Chondrocyte (in vitro differentiated cells): ENCODE data around the gene R3HCC1L. TPM values are rescaled to one million over a fixed set of nuclear protein-coding genes. Genes with fewer than 3 reads are reported as not detected.

Experiments used
- DNase-seq: peaks from one replicate; pipeline ENCODE4 v3.0.0; 2021; ENCODE audit warnings: mixed read lengths, low spot score
- H3K27ac Mint-ChIP-seq: one replicate; pipeline ENCODE4 v1.8.0; 2021; ENCODE audit warnings: mild to moderate bottlenecking, moderate library complexity, mixed read lengths; ENCODE audit not compliant: unreplicated experiment
- H3K27me3 Mint-ChIP-seq: 2 replicates; pipeline ENCODE4 v1.8.0; 2021; ENCODE audit warnings: low read depth, mixed read lengths
- H3K36me3 Mint-ChIP-seq: 2 replicates; pipeline ENCODE4 v1.8.0; 2021; ENCODE audit warnings: low read depth, mixed read lengths
- H3K4me1 Mint-ChIP-seq: 2 replicates; pipeline ENCODE4 v1.8.0; 2021; ENCODE audit warnings: low read depth, mild to moderate bottlenecking, mixed read lengths
- H3K4me3 Mint-ChIP-seq: one replicate; pipeline ENCODE4 v1.8.0; 2021; ENCODE audit warnings: mild to moderate bottlenecking, moderate library complexity, mixed read lengths; ENCODE audit not compliant: unreplicated experiment
- H3K9me3 Mint-ChIP-seq: 2 replicates; pipeline ENCODE4 v1.8.0; 2021; ENCODE audit warnings: low read depth, mixed read lengths
- total RNA-seq: library from RNA; stranded (reverse); gene quantifications from 3 replicates; pipeline ENCODE4 v1.2.1, GENCODE V29; 2021
- TF ChIP-seq, protein P1 (sequence below): fragments of 200-600 bp; sonication (generic); IDR thresholded peaks from 2 replicates; pipeline ENCODE4 v1.5.0; 2021; ENCODE audit warnings: antibody characterized with exemption, mild to moderate bottlenecking, moderate library complexity

The R3HCC1L gene
- total RNA-seq, 1 donor from 2014 or later = 9.1 TPM

- no peaks in the 10 kb centered on the region for H3K9me3 Mint-ChIP-seq
Observed at GRCh38 chr10:98257198-98257597, 122.7 kb downstream of the R3HCC1L start.

GRCh38 chr10:98257961-98258360 is 123.5 kb downstream of the R3HCC1L start:
- Mint-ChIP-seq H3K27me3 (no peaks in the 10 kb centered on the region), H3K36me3 (peaks cover 5% of the 10 kb centered on the region), H3K4me3 (no peak overlapping the region), H3K9me3 (no peaks in the 10 kb centered on the region), H3K27ac (no peak overlapping the region), H3K4me1 (peaks cover 15% of the 10 kb centered on the region)
- no peak for DNase-seq
- TF ChIP-seq, protein P1, sequence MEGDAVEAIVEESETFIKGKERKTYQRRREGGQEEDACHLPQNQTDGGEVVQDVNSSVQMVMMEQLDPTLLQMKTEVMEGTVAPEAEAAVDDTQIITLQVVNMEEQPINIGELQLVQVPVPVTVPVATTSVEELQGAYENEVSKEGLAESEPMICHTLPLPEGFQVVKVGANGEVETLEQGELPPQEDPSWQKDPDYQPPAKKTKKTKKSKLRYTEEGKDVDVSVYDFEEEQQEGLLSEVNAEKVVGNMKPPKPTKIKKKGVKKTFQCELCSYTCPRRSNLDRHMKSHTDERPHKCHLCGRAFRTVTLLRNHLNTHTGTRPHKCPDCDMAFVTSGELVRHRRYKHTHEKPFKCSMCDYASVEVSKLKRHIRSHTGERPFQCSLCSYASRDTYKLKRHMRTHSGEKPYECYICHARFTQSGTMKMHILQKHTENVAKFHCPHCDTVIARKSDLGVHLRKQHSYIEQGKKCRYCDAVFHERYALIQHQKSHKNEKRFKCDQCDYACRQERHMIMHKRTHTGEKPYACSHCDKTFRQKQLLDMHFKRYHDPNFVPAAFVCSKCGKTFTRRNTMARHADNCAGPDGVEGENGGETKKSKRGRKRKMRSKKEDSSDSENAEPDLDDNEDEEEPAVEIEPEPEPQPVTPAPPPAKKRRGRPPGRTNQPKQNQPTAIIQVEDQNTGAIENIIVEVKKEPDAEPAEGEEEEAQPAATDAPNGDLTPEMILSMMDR = no peak

More at GRCh38 chr10:98257198-98257597, 122.7 kb downstream of the R3HCC1L start:
- TF ChIP-seq, protein P1 = no peak
- H3K27ac Mint-ChIP-seq = no peak overlapping the region
- no peak overlapping the region for H3K4me3 Mint-ChIP-seq
- H3K36me3 Mint-ChIP-seq = peaks cover 5% of the 10 kb centered on the region
- peaks cover 15% of the 10 kb centered on the region for H3K4me1 Mint-ChIP-seq
- H3K27me3 Mint-ChIP-seq = no peaks in the 10 kb centered on the region
- DNase-seq = no peak

DNA sequence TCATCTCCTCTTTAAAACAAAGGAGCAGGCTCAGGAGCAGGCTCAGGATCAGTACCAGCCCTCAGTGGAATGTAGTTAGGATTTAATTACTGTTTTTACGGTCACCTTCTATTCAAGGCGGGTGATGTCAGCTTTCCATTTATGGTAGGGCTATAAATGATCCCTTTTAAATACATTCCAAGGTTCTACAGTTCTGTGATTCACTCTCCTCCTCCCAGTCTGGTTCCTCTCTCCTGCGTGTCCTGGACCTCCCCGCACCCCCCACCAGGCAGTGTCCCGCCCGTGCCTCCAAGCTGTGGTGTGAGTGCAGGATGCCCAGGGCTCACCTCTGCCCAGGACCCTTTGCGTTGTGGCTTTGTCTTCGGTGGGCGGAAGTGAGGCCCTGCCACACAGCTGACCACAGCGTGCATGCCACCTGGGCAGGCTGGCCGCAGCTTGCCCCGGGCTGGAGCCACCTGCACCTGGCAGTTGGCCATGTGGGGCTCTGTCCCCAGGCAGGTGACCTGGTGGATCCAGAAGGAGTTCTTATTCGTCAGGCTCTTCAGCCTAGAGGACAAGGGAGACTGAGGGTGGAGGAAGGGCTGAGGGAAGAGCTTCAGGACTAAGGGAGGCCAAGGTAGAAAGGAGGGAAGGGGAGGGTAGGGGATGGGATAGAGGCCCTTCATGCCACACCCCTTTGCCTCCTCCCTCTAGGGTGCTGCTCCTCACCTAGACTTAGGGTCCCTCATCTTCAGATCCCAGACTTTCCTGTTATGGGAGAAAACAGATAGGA is 124.4 kb downstream of the R3HCC1L start:
- TF ChIP-seq, protein P1 = no peak
- Mint-ChIP-seq H3K9me3 (no peaks in the 10 kb centered on the region), H3K4me1 (peaks cover 15% of the 10 kb centered on the region), H3K36me3 (peaks cover 5% of the 10 kb centered on the region), H3K4me3 (no peak overlapping the region), H3K27ac (no peak overlapping the region), H3K27me3 (no peaks in the 10 kb centered on the region)
- no peak for DNase-seq

DNA sequence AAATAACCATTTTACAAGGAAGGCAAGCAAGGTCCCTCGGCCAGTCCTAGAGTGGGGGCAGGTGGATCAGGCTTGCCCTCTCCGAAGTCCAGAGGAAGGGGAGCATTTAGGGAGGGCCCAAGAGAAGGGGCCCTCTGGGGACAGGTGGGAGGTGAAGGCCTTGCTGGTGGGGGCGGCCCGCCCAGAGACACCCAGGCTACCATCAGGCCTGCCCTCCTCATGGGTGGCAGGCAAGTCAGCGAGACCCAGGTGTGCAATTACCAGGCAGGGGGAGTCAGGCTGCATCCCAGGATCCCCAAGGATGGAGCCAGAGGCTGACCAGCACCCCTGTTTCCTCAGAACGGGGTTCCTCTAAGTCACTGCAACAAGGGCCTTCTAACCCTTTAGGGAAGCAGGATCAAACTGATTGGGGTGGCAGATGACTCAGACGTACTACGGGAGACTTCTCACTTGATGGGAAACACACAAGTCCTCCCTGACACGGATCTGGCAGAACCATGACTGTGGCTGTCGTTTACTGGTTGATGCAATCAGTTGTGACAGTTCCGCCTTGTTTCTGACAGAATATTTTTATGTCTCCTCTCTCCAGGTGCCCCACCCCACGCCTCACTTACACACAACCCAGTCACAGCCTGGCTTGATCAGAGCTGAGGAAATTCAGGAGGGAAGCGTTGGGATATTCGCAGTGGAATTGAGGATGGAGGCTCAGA is 125.3 kb downstream of the R3HCC1L start:
- no peaks in the 10 kb centered on the region for H3K9me3 Mint-ChIP-seq
- H3K27ac Mint-ChIP-seq = no peak overlapping the region

GRCh38 chr10:98260350-98260749 is 125.9 kb downstream of the R3HCC1L start:
- TF ChIP-seq, protein P1 = no peak
- H3K4me3 Mint-ChIP-seq = no peak overlapping the region
- peaks cover 5% of the 10 kb centered on the region for H3K36me3 Mint-ChIP-seq
- DNase-seq = no peak
- H3K27me3 Mint-ChIP-seq = no peaks in the 10 kb centered on the region
- no peaks in the 10 kb centered on the region for H3K9me3 Mint-ChIP-seq
- no peak overlapping the region for H3K27ac Mint-ChIP-seq
- peaks cover 15% of the 10 kb centered on the region for H3K4me1 Mint-ChIP-seq

More for the DNA sequence above, 125.3 kb downstream of the R3HCC1L start:
- DNase-seq = no peak
- Mint-ChIP-seq H3K4me3 (no peak overlapping the region), H3K27me3 (no peaks in the 10 kb centered on the region), H3K4me1 (peaks cover 15% of the 10 kb centered on the region), H3K36me3 (peaks cover 5% of the 10 kb centered on the region)
- TF ChIP-seq, protein P1 = no peak
